Endothelial cell of umbilical vein (primary cell): Measurements from ENCODE around the gene AK5. TPM values are rescaled to one million over a fixed set of nuclear protein-coding genes. Genes with fewer than 3 reads are reported as not detected.

Source experiments
- BruUV-seq: library from RNA; stranded (reverse); fragments of 400-500 nt; replicated peaks from 2 replicates; lab custom pipeline; 2021; lab: Mats Ljungman, UMichigan
- CTCF ChIA-PET: fragments of 300-600, 350-600 bp; sonication (Branson Sonifier 250); formaldehyde crosslinking; loops from one replicate; lab custom pipeline; 2021; ENCODE audit warnings: antibody characterized with exemption, inconsistent platforms; lab: Charles Lee
- POLR2A ChIA-PET: fragments of 300-600, 350-600 bp; sonication (Branson Sonifier 250); formaldehyde crosslinking; loops from one replicate; lab custom pipeline; 2021; ENCODE audit warnings: antibody characterized with exemption, inconsistent platforms; lab: Charles Lee
- DNase-seq: peaks from one replicate; pipeline ENCODE4 v3.0.0-alpha.2; 2011; ENCODE audit warnings: low read depth, low spot score
- FAIRE-seq: peaks from 2 replicates; lab custom pipeline; 2011; peaks lifted over from hg19 to GRCh38; lab: Jason Lieb, UNC
- H2AFZ ChIP-seq: 2 replicates; pipeline ENCODE4 v1.6.0; 2012; ENCODE audit warnings: low read depth, low read length, control low read depth, inconsistent platforms
- H3K27ac ChIP-seq: 2 replicates; pipeline ENCODE4 v1.5.1; 2011; ENCODE audit warnings: low read depth, mild to moderate bottlenecking, control low read depth, low read length, moderate library complexity; ENCODE audit not compliant: insufficient read depth
- H3K27me3 ChIP-seq, 2 experiments: 2 replicates each; pipeline versions ENCODE4 v1.6.0 to v1.6.1; 2011; ENCODE audit warnings: low read length in 2 of 2, mixed read lengths in 1 of 2; ENCODE audit not compliant: control insufficient read depth in 2 of 2, insufficient read depth in 2 of 2
- H3K36me3 ChIP-seq, 2 experiments: 2 replicates in 1 of 2; 3 replicates in 1 of 2; pipeline ENCODE4 v1.5.1; 2011; ENCODE audit warnings: low read length in 2 of 2, mild to moderate bottlenecking in 1 of 2, moderate library complexity in 1 of 2; ENCODE audit not compliant: control insufficient read depth in 2 of 2, insufficient read depth in 2 of 2; ENCODE audit errors: extremely low read depth in 1 of 2
- H3K4me1 ChIP-seq: 3 replicates; pipeline ENCODE4 v1.5.1; 2011; ENCODE audit warnings: mild to moderate bottlenecking, low read length; ENCODE audit not compliant: control insufficient read depth, insufficient read depth; ENCODE audit errors: extremely low read depth
- H3K4me2 ChIP-seq: 2 replicates; pipeline ENCODE4 v1.6.1; 2011; ENCODE audit warnings: low read length, control low read depth, mixed read lengths; ENCODE audit not compliant: insufficient read depth
- H3K4me3 ChIP-seq, 3 experiments: fragments of 200-600 bp in 1 of 3; sonication (generic), shearing (Covaris generic) in 1 of 3; replicated peaks in 1 of 3; 2 replicates each; pipeline ENCODE4 v1.5.1; 2011 to 2016; ENCODE audit warnings: control low read depth in 3 of 3, low read length in 3 of 3, mild to moderate bottlenecking in 2 of 3, inconsistent platforms in 1 of 3, low read depth in 1 of 3, moderate library complexity in 1 of 3; ENCODE audit not compliant: insufficient read depth in 1 of 3
- H3K79me2 ChIP-seq: 2 replicates; pipeline ENCODE4 v1.6.0; 2012; ENCODE audit warnings: low read length, inconsistent platforms; ENCODE audit not compliant: control insufficient read depth, insufficient read depth
- H3K9ac ChIP-seq: replicated peaks from 2 replicates; pipeline ENCODE3; 2011; ENCODE audit warnings: low read length, control low read depth; ENCODE audit not compliant: insufficient read depth; ENCODE audit errors: extremely low read depth
- H3K9me1 ChIP-seq: replicated peaks from 3 replicates; pipeline ENCODE4 v1.6.0; 2011; ENCODE audit warnings: mild to moderate bottlenecking, low read length; ENCODE audit not compliant: control insufficient read depth, insufficient read depth; ENCODE audit errors: extremely low read depth
- H3K9me3 ChIP-seq: replicated peaks from 2 replicates; pipeline ENCODE4 v1.5.1; 2012; ENCODE audit warnings: low read length, inconsistent platforms; ENCODE audit not compliant: control insufficient read depth, insufficient read depth
- H4K20me1 ChIP-seq: replicated peaks from 2 replicates; pipeline ENCODE3; 2011; ENCODE audit warnings: mild to moderate bottlenecking, low read length; ENCODE audit not compliant: control insufficient read depth, insufficient read depth; ENCODE audit errors: extremely low read depth
- CTCF ChIP-seq, 2 donors: IDR thresholded peaks; 1 replicate in 1 of 2; 2 replicates in 1 of 2; pipeline ENCODE4 v1.5.1; 2011; ENCODE audit warnings: low read length in 2 of 2, mild to moderate bottlenecking in 2 of 2, moderate library complexity in 2 of 2, control low read depth in 1 of 2, inconsistent platforms in 1 of 2, low read depth in 1 of 2; ENCODE audit not compliant: insufficient read depth in 1 of 2; ENCODE audit errors: extremely low read depth in 1 of 2
- EZH2 ChIP-seq: IDR thresholded peaks from 2 replicates; pipeline ENCODE4 v1.6.1; 2012; ENCODE audit warnings: borderline replicate concordance, low read depth, mild to moderate bottlenecking, moderate library complexity, low read length, inconsistent platforms; ENCODE audit not compliant: severe bottlenecking
- FOS ChIP-seq: IDR thresholded peaks from 2 replicates; pipeline ENCODE4 v1.6.1; 2011; ENCODE audit warnings: mild to moderate bottlenecking, low read length, moderate library complexity, borderline replicate concordance; ENCODE audit not compliant: insufficient read depth
- GATA2 ChIP-seq: IDR thresholded peaks from 2 replicates; pipeline ENCODE4 v1.7.0; 2011; ENCODE audit warnings: low read depth, mild to moderate bottlenecking, moderate library complexity, mixed read lengths, low read length; ENCODE audit not compliant: insufficient read length, insufficient read depth
- JUN ChIP-seq: IDR thresholded peaks from 2 replicates; pipeline ENCODE4 v1.6.1; 2011; ENCODE audit warnings: borderline replicate concordance, low read depth; ENCODE audit not compliant: insufficient read length, insufficient read depth
- MYC ChIP-seq: IDR thresholded peaks from one replicate; pipeline ENCODE4 v1.6.1; 2011; ENCODE audit warnings: mild to moderate bottlenecking, low read depth, low read length
- POLR2A ChIP-seq: IDR thresholded peaks from 2 replicates; pipeline ENCODE4 v1.6.1; 2012; ENCODE audit warnings: low read depth, mild to moderate bottlenecking, control low read depth, low read length
- POLR2AphosphoS5 ChIP-seq: IDR thresholded peaks from 2 replicates; pipeline ENCODE4 v1.6.1; 2012; ENCODE audit warnings: low read depth, mild to moderate bottlenecking, control low read depth, low read length, moderate library complexity; ENCODE audit not compliant: insufficient read depth
- dilution Hi-C: fragments of 300-500 bp; cut with MboI; formaldehyde crosslinking; loops from one replicate; pipeline ENCODE4 v1.15.0; 2019; ENCODE audit warnings: low sequenced_read_pairs; ENCODE audit not compliant: extremely low pct_ligation_motif_present
- intact Hi-C: fragments of 100-400 bp; cut with micrococcal nuclease; formaldehyde crosslinking; loops from one replicate; pipeline ENCODE4 v1.10.0; 2022
- polyA plus RNA-seq, 4 experiments: library from polyadenylated mRNA; depleted of rRNA in 3 of 4; stranded (reverse) in 3 of 4; unstranded in 1 of 4; fragments of >200 nt; gene quantifications; 2 replicates each; pipeline versions ENCODE4 v1.2.1 to v1.2.3, GENCODE V29; 2011 to 2012; ENCODE audit warnings: missing spikeins in 1 of 4
- total RNA-seq: library from RNA; stranded (reverse); gene quantifications from 2 replicates; pipeline ENCODE4 v1.2.3, GENCODE V29; 2021

The AK5 gene
- total and polyA plus RNA-seq, 2 donors (not counting 3 experiments of a cell fraction or from before 2014, with no cell fraction given): 5.0 to 7.5 TPM

GRCh38 chr1:77290576-77290975 lies 8.8 kb downstream of the AK5 start:
- Histone ChIP-seq H3K79me2 (no peaks in the 10 kb centered on the region), H4K20me1 (no peaks in the 10 kb centered on the region), H3K9ac (no peak overlapping the region), H3K9me3 (no peaks in the 10 kb centered on the region), H2AFZ (no peak overlapping the region), H3K27me3 (no peaks in the 10 kb centered on the region), H3K9me1 (no peaks in the 10 kb centered on the region), H3K27ac (no peak overlapping the region), H3K36me3 (no peaks in the 10 kb centered on the region), H3K4me3 (no peak overlapping the region), H3K4me2 (no peak overlapping the region), H3K4me1 (peaks cover 3% of the 10 kb centered on the region)
- DNase-seq (no peak), FAIRE-seq (no peak)
- CTCF ChIA-PET: interaction anchor here (1.3 kb wide), 1 partner anchor 12 kb away, joined by 5 read pairs; no protein-coding TSS in a partner anchor
- dilution Hi-C loops (no loop called here), intact Hi-C loops (no loop called here)
- TF ChIP-seq GATA2 (no peak), POLR2A (no peak), JUN (no peak), FOS (no peak), POLR2AphosphoS5 (no peak), MYC (no peak), CTCF (IDR thresholded peaks at IDR 0.05; ENCODE audit: extremely low read depth in 1 of 2, insufficient read depth in 1 of 2, low read depth in 1 of 2, low read length in 2 of 2) (no peak), EZH2 (no peak)
- POLR2A ChIA-PET: no interaction called here
- no TSS peak for BruUV-seq
